Skeletal muscle tissue (tissue), 4 donors: ENCODE data around the gene FAM237B. TPM values are rescaled to one million over a fixed set of nuclear protein-coding genes. Genes with fewer than 3 reads are reported as not detected.
"Not testable (repeated sequence)": the region's sequence is repeated elsewhere in the genome, so short reads cannot be mapped to it uniquely, and the experiment has no call there.

ENCODE experiments used
- H3K27ac ChIP-seq: one replicate; pipeline ENCODE4 v1.7.0; 2013; ENCODE audit warnings: mild to moderate bottlenecking, low read depth, low read length, inconsistent platforms
- H3K27me3 ChIP-seq, 3 donors: one replicate each; pipeline ENCODE4 v1.7.0; 2013; ENCODE audit warnings: low read length in 3 of 3; ENCODE audit not compliant: control insufficient read depth in 3 of 3, insufficient read depth in 3 of 3
- H3K36me3 ChIP-seq, 3 donors: one replicate each; pipeline ENCODE4 v1.7.0; 2013; ENCODE audit warnings: low read length in 3 of 3; ENCODE audit not compliant: control insufficient read depth in 3 of 3, insufficient read depth in 3 of 3
- H3K4me1 ChIP-seq, 3 donors: one replicate each; pipeline ENCODE4 v1.7.0; 2013; ENCODE audit warnings: low read length in 3 of 3, mild to moderate bottlenecking in 3 of 3; ENCODE audit not compliant: control insufficient read depth in 3 of 3, insufficient read depth in 3 of 3
- H3K4me3 ChIP-seq, 3 donors: one replicate each; pipeline ENCODE4 v1.7.0; 2013; ENCODE audit warnings: low read length in 3 of 3
- H3K9ac ChIP-seq, 3 donors: one replicate each; pipeline ENCODE4 v1.7.0; 2013; ENCODE audit warnings: low read length in 3 of 3, mild to moderate bottlenecking in 3 of 3, moderate library complexity in 2 of 3, low read depth in 1 of 3
- H3K9me3 ChIP-seq, 3 donors: one replicate each; pipeline ENCODE4 v1.7.0; 2013; ENCODE audit warnings: low read length in 3 of 3; ENCODE audit not compliant: control insufficient read depth in 3 of 3
- total RNA-seq: library from RNA; depleted of rRNA; stranded (reverse); fragments of >200 nt; gene quantifications from one replicate; pipeline ENCODE4 v1.2.3, GENCODE V29; 2014
- donor health status: Osteomylitis.

The FAM237B gene
- total RNA-seq, 1 donor from 2014 or later: not detected

DNA sequence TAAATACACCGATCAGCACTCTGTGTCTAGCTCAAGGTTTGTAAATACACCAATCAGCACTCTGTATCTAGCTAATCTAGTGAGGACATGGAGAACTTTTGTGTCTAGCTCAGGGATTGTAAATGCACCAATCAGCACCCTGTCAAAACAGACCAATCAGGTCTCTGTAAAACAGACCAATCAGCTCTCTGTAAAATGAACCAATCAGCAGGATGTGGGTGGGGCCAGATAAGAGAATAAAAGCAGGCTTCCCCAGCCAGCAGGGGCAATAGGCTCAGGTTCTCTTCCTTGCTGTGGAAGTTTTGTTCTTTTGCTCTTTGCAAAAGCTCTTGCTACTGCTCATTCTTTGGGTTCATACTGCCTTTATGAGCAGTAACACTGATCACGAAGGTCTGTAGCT is 13.8 kb upstream of the FAM237B start:
- not testable (repeated sequence) for H3K4me3 ChIP-seq, H3K9ac ChIP-seq, H3K9me3 ChIP-seq, H3K27ac ChIP-seq, H3K36me3 ChIP-seq, H3K27me3 ChIP-seq, H3K4me1 ChIP-seq

- Histone ChIP-seq H3K9ac (no peak overlapping the region), H3K27ac (no peak overlapping the region), H3K4me3 (no peak overlapping the region), H3K27me3 (no peaks in the 10 kb centered on the region), H3K36me3 (no peaks in the 10 kb centered on the region), H3K4me1 (no peaks in the 10 kb centered on the region), H3K9me3 (no peaks in the 10 kb centered on the region)
Observed at GRCh38 chr7:90334193-90334843, 13.2 kb upstream of the FAM237B start.

GRCh38 chr7:90326500-90326899 is 5.4 kb upstream of the FAM237B start:
- no peak overlapping the region for H3K27ac ChIP-seq
- peaks cover 10 to 24% (median 16%) of the 10 kb centered on the region in 3 donors for H3K27me3 ChIP-seq
- H3K9me3 ChIP-seq: no peaks in the 10 kb centered on the region
- H3K4me3 ChIP-seq: no peak overlapping the region
- no peak overlapping the region for H3K9ac ChIP-seq
- H3K4me1 ChIP-seq: no peaks in the 10 kb centered on the region
- H3K36me3 ChIP-seq: no peaks in the 10 kb centered on the region

DNA sequence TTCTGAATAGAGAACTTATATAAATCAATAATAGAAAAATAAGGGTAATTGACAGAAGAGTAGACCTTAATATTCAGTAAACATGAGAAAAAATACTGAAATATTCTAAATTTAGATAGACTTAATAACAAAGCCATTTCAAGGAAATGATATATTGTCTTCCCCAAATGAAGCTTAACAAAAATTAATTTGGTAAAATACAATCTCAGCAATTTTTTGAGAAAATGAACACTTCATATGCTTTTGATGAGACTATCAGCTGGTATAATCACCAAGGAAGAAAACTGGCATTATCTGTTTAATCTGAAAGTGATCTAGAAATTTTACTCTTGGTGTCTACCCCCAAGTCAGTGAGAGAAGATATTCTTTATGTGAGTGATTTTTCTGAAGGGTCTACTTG is 1.7 kb upstream of the FAM237B start:
- Histone ChIP-seq H3K27me3 (peaks cover 26 to 40% (median 38%) of the 10 kb centered on the region in 3 donors), H3K4me3 (no peak overlapping the region), H3K36me3 (no peaks in the 10 kb centered on the region), H3K4me1 (peaks cover 0 to 8% (median 0%) of the 10 kb centered on the region in 3 donors), H3K9ac (no peak overlapping the region), H3K27ac (no peak overlapping the region), H3K9me3 (no peaks in the 10 kb centered on the region)

GRCh38 chr7:90320418-90320800 is 695 bp downstream of the FAM237B start:
- Histone ChIP-seq H3K9ac (no peak overlapping the region), H3K27me3 (peaks cover 26 to 39% (median 38%) of the 10 kb centered on the region in 3 donors), H3K4me1 (peaks cover 0 to 8% (median 0%) of the 10 kb centered on the region in 3 donors), H3K4me3 (no peak overlapping the region), H3K36me3 (no peaks in the 10 kb centered on the region), H3K27ac (no peak overlapping the region), H3K9me3 (no peaks in the 10 kb centered on the region)

DNA sequence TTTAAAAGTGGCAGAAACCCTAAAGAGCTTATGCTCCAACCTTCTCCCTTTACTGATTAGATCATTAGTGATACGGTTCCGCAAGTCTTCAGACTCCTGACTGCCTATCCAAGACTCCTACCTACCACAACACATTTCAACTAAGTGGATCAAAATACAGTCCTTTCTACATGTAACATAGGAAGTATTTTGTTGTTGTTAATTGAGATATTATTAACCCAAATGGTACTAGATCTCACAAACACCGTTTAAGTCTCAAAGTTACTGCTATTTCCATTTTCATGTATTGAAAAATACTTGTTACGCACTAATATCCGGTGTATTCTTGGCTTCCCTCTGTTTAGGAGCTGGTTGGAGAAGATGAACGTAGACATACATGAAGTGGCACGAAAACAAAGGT is 1.1 kb downstream of the FAM237B start:
- no peak overlapping the region for H3K4me3 ChIP-seq
- no peak overlapping the region for H3K27ac ChIP-seq
- H3K4me1 ChIP-seq: peaks cover 0 to 8% (median 0%) of the 10 kb centered on the region in 3 donors
- peaks cover 26 to 38% (median 36%) of the 10 kb centered on the region in 3 donors for H3K27me3 ChIP-seq
- H3K9ac ChIP-seq: no peak overlapping the region
- H3K36me3 ChIP-seq: no peaks in the 10 kb centered on the region
- no peaks in the 10 kb centered on the region for H3K9me3 ChIP-seq

GRCh38 chr7:90313907-90314306 is 7.2 kb downstream of the FAM237B start:
- peaks cover 0 to 2% (median 0%) of the 10 kb centered on the region in 3 donors for H3K27me3 ChIP-seq
- no peak overlapping the region for H3K4me3 ChIP-seq
- H3K4me1 ChIP-seq: no peaks in the 10 kb centered on the region
- H3K27ac ChIP-seq: no peak overlapping the region
- H3K36me3 ChIP-seq: no peaks in the 10 kb centered on the region
- H3K9ac ChIP-seq: no peak overlapping the region
- H3K9me3 ChIP-seq: no peaks in the 10 kb centered on the region

GRCh38 chr7:90312745-90313144 is 8.4 kb downstream of the FAM237B start:
- no peaks in the 10 kb centered on the region for H3K4me1 ChIP-seq
- peaks cover 0 to 1% (median 0%) of the 10 kb centered on the region in 3 donors for H3K36me3 ChIP-seq
- H3K27me3 ChIP-seq: no peaks in the 10 kb centered on the region
- H3K27ac ChIP-seq: no peak overlapping the region
- H3K4me3 ChIP-seq: no peak overlapping the region
- no peaks in the 10 kb centered on the region for H3K9me3 ChIP-seq
- H3K9ac ChIP-seq: no peak overlapping the region

- Histone ChIP-seq H3K36me3 (peaks cover 0 to 2% (median 0%) of the 10 kb centered on the region in 3 donors), H3K27ac (no peak overlapping the region), H3K27me3 (no peaks in the 10 kb centered on the region), H3K9ac (no peak overlapping the region), H3K4me1 (no peaks in the 10 kb centered on the region), H3K9me3 (no peaks in the 10 kb centered on the region), H3K4me3 (no peak overlapping the region)
Observed at GRCh38 chr7:90311175-90311574, 9.9 kb downstream of the FAM237B start.

DNA sequence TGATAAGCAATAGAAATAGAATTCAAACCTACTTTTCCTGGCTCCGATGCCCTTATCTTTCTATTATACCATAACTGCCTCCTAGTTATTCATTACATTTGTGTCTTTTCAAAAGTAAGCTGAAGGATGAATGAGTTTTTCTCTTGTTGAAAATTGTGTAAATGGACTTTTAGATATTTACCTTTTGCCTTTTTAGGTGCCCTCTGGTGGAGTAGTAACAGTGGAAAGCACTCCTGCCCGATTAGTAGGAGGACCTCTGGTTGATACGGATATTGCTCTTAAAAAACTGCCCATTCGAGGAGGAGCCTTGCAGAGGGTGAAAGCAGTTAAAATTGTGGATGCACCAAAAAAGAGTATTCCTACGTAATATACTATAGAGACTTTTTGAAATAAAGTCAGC is 11.2 kb downstream of the FAM237B start:
- H3K9me3 ChIP-seq: no peaks in the 10 kb centered on the region
- H3K27ac ChIP-seq: no peak overlapping the region
- peaks cover 0 to 2% (median 0%) of the 10 kb centered on the region in 3 donors for H3K36me3 ChIP-seq
- H3K27me3 ChIP-seq: no peaks in the 10 kb centered on the region
- H3K9ac ChIP-seq: no peak overlapping the region
- no peaks in the 10 kb centered on the region for H3K4me1 ChIP-seq
- H3K4me3 ChIP-seq: no peak overlapping the region
